ENCODE data around the gene EDA.

GRCh38 chrX:70034646-70035045 is 418.7 kb downstream of the EDA start:
- TF ChIP-seq CTCF (IDR thresholded peaks at IDR 0.05; ENCODE audit: low read depth, low read length) (no peak), POLR2A (IDR thresholded peaks at IDR 0.05; ENCODE audit: extremely low read depth, insufficient read length) (no peak), MYC (IDR thresholded peaks at IDR 0.05; ENCODE audit: low read depth, low read length) (no peak), MAX (IDR thresholded peaks at IDR 0.05; ENCODE audit: low read depth, low read length) (no peak)

All from NB4 (cell line).